HG02610 (cell line): ENCODE results near the gene TBC1D1.

ENCODE experiments used
- ATAC-seq: cut with Tn5 transposase; IDR thresholded peaks from one replicate; pipeline ENCODE4 v1.9.1; 2021; ENCODE audit warnings: mild to moderate bottlenecking, moderate library complexity; ENCODE audit not compliant: unreplicated experiment

TBC1D1 gene, protein sequence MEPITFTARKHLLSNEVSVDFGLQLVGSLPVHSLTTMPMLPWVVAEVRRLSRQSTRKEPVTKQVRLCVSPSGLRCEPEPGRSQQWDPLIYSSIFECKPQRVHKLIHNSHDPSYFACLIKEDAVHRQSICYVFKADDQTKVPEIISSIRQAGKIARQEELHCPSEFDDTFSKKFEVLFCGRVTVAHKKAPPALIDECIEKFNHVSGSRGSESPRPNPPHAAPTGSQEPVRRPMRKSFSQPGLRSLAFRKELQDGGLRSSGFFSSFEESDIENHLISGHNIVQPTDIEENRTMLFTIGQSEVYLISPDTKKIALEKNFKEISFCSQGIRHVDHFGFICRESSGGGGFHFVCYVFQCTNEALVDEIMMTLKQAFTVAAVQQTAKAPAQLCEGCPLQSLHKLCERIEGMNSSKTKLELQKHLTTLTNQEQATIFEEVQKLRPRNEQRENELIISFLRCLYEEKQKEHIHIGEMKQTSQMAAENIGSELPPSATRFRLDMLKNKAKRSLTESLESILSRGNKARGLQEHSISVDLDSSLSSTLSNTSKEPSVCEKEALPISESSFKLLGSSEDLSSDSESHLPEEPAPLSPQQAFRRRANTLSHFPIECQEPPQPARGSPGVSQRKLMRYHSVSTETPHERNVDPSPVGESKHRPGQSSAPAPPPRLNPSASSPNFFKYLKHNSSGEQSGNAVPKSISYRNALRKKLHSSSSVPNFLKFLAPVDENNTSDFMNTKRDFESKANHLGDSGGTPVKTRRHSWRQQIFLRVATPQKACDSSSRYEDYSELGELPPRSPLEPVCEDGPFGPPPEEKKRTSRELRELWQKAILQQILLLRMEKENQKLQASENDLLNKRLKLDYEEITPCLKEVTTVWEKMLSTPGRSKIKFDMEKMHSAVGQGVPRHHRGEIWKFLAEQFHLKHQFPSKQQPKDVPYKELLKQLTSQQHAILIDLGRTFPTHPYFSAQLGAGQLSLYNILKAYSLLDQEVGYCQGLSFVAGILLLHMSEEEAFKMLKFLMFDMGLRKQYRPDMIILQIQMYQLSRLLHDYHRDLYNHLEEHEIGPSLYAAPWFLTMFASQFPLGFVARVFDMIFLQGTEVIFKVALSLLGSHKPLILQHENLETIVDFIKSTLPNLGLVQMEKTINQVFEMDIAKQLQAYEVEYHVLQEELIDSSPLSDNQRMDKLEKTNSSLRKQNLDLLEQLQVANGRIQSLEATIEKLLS (N-terminal part only)

GRCh38 chr4:37890801-37891259 is at the start of gene TBC1D1:
Gene TBC1D1, plus strand, starts transcription at chr4:37891084. Its CDS starts 11,012 bp downstream, at chr4:37902096.
- peak; percentile 40 for ATAC-seq

DNA sequence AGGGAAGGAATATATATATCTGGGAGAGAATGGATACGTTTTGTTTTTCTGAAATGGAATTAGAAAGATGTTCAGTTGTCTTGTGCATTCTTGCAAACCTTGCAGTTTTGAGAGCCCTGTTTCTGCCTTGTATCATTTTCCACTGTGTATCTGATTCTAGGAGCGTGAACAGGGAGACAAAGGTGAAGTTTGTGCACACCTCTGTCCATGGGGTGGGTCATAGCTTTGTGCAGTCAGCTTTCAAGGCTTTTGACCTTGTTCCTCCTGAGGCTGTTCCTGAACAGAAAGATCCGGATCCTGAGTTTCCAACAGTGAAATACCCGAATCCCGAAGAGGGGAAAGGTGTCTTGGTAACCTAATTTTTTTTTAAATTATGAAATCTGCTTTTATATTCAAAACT is 46.7 kb upstream of the TBC1D1 start:
- no peak for ATAC-seq

GRCh38 chr4:37845201-37845600 is 45.7 kb upstream of the TBC1D1 start:
- no peak for ATAC-seq

GRCh38 chr4:37847311-37847884 is 43.5 kb upstream of the TBC1D1 start:
- no peak for ATAC-seq

GRCh38 chr4:37852376-37852775 is 38.5 kb upstream of the TBC1D1 start:
- no peak for ATAC-seq

- no peak for ATAC-seq
Observed at GRCh38 chr4:37858112-37858511, 32.8 kb upstream of the TBC1D1 start.

GRCh38 chr4:37858872-37859271 is 32.0 kb upstream of the TBC1D1 start:
- ATAC-seq, result no peak

- no peak for ATAC-seq
Observed at GRCh38 chr4:37860266-37860665, 30.6 kb upstream of the TBC1D1 start.

- ATAC-seq, result no peak
Observed at GRCh38 chr4:37862961-37863360, 27.9 kb upstream of the TBC1D1 start.

- ATAC-seq, result no peak
Observed at GRCh38 chr4:37864786-37865185, 26.1 kb upstream of the TBC1D1 start.

DNA sequence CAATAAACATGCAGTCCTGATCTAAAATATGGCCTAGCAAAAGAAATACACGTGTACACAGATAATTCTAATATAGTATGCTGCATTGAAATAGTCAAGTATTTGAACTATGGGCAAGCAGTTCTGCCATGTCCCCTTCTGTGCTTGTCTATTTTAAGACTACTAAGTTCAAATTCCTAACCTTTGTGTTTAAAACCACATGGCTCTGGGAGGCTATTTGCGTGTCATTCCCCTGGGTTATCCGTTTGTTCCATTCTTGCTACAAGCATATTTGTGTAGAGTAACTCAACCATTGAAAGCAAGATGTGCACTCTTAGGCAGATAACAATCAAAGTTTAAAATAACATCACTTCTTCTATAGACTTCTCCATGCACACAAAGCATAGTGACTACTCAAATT is 25.4 kb upstream of the TBC1D1 start:
- no peak for ATAC-seq

GRCh38 chr4:37867102-37867501 is 23.8 kb upstream of the TBC1D1 start:
- no peak for ATAC-seq

DNA sequence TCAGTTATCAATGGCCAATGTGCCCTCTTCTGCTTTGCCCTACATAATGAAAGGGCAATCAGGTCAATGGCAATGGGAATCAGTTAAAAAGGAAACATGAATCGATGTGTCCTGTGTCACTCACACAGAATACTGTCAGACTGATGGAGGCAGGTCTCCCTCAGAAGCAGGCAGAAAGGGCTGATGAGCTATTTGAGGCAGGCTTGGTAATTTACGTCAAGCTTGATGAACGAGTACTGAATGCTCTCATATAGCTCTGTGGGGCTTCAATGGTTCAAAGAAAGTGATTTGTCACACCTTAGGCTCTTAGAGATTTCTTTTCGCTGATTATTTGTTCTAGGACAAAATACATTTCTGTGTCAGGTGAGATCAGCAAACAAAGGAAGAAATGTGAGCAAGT is 22.6 kb upstream of the TBC1D1 start:
- ATAC-seq, result no peak

GRCh38 chr4:37872310-37872988 is 18.4 kb upstream of the TBC1D1 start:
- ATAC-seq, result peak; percentile 55

- ATAC-seq, result no peak
Observed at GRCh38 chr4:37873386-37873785, 17.5 kb upstream of the TBC1D1 start.

GRCh38 chr4:37876156-37876555 is 14.7 kb upstream of the TBC1D1 start:
- ATAC-seq, result no peak

DNA sequence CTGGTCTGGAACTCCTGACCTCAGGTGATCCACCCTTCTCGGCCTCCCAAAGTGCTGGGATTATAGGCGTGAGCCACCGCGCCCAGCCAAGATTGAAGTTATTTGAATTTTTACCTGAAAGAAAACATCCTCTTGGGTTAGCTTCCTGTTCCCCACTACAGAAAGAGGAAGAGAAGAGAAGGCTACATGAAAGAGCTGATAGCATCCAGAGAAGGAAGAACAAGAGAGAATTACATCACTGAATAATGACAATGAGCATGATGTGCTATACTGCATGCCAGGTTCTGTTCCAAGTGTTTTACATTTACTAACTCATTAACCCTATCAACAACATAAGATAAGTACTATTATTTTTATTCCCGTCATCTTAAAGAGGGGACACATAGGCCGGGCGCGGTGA is 11.5 kb upstream of the TBC1D1 start:
- no peak for ATAC-seq

GRCh38 chr4:37881811-37882210 is 9.1 kb upstream of the TBC1D1 start:
- ATAC-seq, result no peak

DNA sequence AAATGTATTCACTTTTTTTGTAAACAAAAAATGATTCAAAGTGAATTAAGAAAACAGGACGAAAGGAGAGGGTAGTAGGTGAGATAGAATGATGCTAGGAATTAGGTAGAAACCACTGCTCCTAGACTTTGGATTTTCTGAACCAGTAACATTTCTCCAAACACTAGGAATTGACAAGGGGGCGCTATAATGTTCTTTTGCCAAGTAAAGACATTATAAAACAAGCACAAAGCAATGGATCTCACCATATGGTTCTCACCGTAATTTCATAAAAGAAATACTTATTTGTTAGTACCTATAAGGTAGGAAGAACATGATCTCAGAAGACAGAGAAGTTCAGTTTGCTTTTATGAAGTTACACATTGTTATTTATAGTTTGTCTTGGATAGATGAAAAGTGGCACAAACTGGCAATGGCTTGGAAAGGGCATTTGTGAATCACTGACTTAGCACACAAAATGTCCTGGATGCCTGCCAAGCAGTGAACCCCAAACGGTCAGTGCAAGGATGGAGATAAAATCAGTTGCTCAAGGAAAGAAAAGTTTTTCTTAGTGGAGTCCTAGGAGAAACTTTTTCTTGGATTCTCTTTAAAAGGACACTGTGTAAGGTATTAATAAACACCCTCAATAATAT is 8.1 kb upstream of the TBC1D1 start:
- no peak for ATAC-seq
